Measurements from ENCODE around the gene RCOR2.

RCOR2 gene

DNA sequence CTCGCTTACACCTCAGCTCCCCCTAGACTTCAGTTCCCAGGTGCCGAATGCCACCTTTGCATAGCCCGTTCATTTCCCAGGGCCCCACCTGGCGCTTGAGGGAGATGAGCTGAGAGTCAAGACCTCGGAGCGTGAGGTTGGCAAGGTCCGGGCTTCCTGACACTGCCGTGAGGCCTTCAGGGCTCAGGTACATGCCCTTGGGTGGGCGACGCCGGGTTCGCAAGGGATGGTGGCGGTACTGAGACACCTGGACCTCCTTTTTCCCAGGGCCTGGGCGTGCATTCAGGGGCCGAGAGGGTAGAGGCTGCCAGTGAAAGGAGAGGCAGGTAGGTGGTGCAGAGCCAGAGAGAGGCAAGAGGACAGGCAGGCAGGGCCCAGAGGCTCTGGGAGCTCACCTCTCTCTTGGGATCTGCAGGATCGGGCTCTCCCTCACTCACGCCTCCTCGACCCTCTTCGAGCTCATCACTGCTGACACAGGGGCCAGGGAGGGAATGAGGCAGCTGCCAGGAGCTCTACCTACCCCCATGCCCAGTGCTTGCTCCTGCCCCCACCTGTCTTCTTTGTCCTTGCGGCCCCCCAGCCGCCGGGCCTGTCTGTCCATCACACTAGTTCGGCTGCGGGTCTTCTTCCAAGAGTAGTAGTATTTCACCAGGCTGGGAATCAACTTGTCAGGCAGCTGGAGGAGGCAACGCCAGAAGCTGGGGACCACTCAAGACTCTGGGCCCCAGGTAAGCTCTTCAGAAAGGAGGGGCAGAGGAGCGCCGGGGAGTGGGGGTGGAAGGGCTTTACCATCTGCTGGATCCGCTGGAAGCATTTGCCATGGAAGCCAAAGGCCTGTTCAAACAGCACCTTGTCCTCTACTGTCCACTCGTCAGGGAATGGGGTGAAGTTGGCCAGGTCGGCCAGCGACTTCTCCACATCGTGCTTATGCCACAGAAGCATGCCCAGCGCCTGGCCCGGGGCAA, 2.8 kb downstream of the RCOR2 start:
- 94% methylated on average over 34 of the region's 34 CpGs for WGBS
- H3K9me3 ChIP-seq (ENCODE audit: insufficient read depth, low read depth, low read length) = no peaks in the 10 kb centered on the region
- H3K36me3 ChIP-seq (ENCODE audit: insufficient read depth, low read length) = peaks cover 30% of the 10 kb centered on the region
- no peak overlapping the region for H3K9ac ChIP-seq (ENCODE audit: low read depth, low read length)
- H3K4me1 ChIP-seq (ENCODE audit: insufficient read depth, low read length) = peaks cover 21% of the 10 kb centered on the region
- no peak overlapping the region for H3K4me3 ChIP-seq (ENCODE audit: low read length)
- H3K27me3 ChIP-seq (ENCODE audit: insufficient read depth, low read length) = no peaks in the 10 kb centered on the region
- no peak overlapping the region for H3K27ac ChIP-seq (ENCODE audit: low read depth, low read length)

DNA sequence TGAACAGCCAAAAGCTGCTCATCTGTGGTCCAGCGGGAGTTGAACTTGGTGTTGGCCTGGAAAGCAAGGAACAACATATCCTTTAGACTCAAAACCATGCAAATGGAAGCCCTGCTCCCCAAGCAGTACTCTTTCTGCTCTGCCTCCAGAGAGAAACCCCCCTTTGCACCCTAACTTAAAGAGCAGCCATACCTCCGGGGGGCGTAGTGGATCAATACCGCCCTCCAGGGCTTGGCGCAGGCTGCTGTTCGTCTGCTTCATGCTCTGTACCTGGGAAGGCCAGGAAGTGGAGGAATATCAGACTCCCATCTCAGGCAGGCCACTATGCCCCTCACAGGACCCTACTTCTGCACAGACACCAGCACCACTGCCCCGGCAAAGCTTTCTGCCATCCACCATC, 4.3 kb downstream of the RCOR2 start:
- no peak overlapping the region for H3K9ac ChIP-seq (ENCODE audit: low read depth, low read length)
- peaks cover 34% of the 10 kb centered on the region for H3K36me3 ChIP-seq (ENCODE audit: insufficient read depth, low read length)
- WGBS = 93% methylated on average over 7 of the region's 7 CpGs
- H3K27ac ChIP-seq (ENCODE audit: low read depth, low read length) = no peak overlapping the region
- H3K27me3 ChIP-seq (ENCODE audit: insufficient read depth, low read length) = no peaks in the 10 kb centered on the region
- no peak overlapping the region for H3K4me3 ChIP-seq (ENCODE audit: low read length)
- no peaks in the 10 kb centered on the region for H3K9me3 ChIP-seq (ENCODE audit: insufficient read depth, low read depth, low read length)
- H3K4me1 ChIP-seq (ENCODE audit: insufficient read depth, low read length) = peaks cover 22% of the 10 kb centered on the region

DNA sequence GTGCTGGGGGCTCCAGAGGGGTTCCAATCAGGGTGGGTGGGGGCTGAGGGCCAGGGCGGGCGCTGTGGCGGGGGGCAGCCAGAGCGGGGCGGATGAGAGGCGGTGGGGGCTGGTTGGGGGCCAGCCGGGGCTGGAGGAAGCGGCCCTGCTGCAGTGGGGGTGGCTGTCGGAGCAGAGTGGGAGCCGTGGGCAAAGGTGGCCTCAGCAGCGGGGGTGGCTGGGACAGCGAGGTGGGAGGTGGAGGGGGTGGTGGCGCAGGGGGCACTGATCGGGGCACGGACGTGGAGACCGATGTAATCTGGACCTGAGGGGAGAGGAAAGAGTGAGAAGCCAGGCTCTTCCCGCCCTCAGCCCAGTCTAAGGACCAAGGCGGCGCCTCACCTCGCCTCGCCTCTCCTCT, 5.1 kb downstream of the RCOR2 start:
- no peak overlapping the region for H3K4me3 ChIP-seq (ENCODE audit: low read length)
- peaks cover 38% of the 10 kb centered on the region for H3K36me3 ChIP-seq (ENCODE audit: insufficient read depth, low read length)
- H3K27ac ChIP-seq (ENCODE audit: low read depth, low read length) = no peak overlapping the region
- no peaks in the 10 kb centered on the region for H3K9me3 ChIP-seq (ENCODE audit: insufficient read depth, low read depth, low read length)
- no peaks in the 10 kb centered on the region for H3K27me3 ChIP-seq (ENCODE audit: insufficient read depth, low read length)
- H3K4me1 ChIP-seq (ENCODE audit: insufficient read depth, low read length) = peaks cover 29% of the 10 kb centered on the region
- H3K9ac ChIP-seq (ENCODE audit: low read depth, low read length) = no peak overlapping the region
- 93% methylated on average over 22 of the region's 22 CpGs for WGBS

DNA sequence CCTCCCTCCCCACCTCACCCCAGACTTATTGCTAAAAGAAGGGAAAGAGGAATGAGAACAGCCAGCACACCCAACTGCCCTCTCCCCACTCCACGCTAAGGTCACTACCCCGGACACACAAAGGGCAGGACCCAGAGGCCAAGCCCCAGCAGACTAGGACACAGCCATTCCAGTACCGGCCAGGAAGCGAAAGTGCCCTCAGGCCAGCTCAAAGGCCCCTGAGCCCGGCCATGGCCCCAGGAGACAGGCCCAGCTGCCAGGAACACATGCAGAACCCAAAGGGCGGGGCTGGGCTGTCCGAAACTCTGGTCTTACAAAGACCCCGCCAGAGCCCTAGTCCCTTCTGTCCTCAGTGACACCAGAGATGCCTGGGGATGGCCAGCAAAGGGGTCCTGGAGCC, 5.5 kb downstream of the RCOR2 start:
- Histone ChIP-seq H3K4me1 (ENCODE audit: insufficient read depth, low read length) (peaks cover 31% of the 10 kb centered on the region), H3K4me3 (ENCODE audit: low read length) (no peak overlapping the region), H3K9ac (ENCODE audit: low read depth, low read length) (no peak overlapping the region), H3K36me3 (ENCODE audit: insufficient read depth, low read length) (peaks cover 40% of the 10 kb centered on the region), H3K9me3 (ENCODE audit: insufficient read depth, low read depth, low read length) (no peaks in the 10 kb centered on the region), H3K27ac (ENCODE audit: low read depth, low read length) (no peak overlapping the region; the same call in 1 of the 2 replicates), H3K27me3 (ENCODE audit: insufficient read depth, low read length) (no peaks in the 10 kb centered on the region)
- 75% methylated on average over 8 of the region's 8 CpGs for WGBS

DNA sequence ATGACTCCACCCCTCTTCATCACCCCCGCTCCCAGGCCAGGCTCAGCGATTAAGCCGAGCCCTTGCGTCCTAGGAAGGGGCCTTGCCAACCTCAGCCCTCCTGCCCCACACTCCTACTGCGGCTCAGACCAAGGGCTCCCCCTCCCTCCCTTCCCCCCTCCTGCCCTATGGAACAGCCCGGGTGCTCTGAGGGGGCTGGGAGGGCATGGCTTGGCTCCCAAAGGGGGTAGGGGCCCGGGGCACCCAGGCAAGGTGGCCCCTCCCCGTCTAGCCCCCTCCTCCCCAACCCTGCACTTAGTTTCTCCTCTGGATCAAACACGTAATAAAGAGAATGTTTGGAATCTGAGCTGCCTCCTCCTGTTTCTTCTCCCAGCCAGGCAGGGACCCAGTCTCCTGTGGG, 6.3 kb downstream of the RCOR2 start:
- Histone ChIP-seq H3K9me3 (ENCODE audit: insufficient read depth, low read depth, low read length) (no peaks in the 10 kb centered on the region), H3K4me1 (ENCODE audit: insufficient read depth, low read length) (peaks cover 31% of the 10 kb centered on the region), H3K36me3 (ENCODE audit: insufficient read depth, low read length) (peaks cover 43% of the 10 kb centered on the region), H3K27ac (ENCODE audit: low read depth, low read length) (peak overlapping the region; percentile 74), H3K9ac (ENCODE audit: low read depth, low read length) (no peak overlapping the region), H3K4me3 (ENCODE audit: low read length) (no peak overlapping the region), H3K27me3 (ENCODE audit: insufficient read depth, low read length) (no peaks in the 10 kb centered on the region)
- WGBS = 48% methylated on average over 8 of the region's 9 CpGs

DNA sequence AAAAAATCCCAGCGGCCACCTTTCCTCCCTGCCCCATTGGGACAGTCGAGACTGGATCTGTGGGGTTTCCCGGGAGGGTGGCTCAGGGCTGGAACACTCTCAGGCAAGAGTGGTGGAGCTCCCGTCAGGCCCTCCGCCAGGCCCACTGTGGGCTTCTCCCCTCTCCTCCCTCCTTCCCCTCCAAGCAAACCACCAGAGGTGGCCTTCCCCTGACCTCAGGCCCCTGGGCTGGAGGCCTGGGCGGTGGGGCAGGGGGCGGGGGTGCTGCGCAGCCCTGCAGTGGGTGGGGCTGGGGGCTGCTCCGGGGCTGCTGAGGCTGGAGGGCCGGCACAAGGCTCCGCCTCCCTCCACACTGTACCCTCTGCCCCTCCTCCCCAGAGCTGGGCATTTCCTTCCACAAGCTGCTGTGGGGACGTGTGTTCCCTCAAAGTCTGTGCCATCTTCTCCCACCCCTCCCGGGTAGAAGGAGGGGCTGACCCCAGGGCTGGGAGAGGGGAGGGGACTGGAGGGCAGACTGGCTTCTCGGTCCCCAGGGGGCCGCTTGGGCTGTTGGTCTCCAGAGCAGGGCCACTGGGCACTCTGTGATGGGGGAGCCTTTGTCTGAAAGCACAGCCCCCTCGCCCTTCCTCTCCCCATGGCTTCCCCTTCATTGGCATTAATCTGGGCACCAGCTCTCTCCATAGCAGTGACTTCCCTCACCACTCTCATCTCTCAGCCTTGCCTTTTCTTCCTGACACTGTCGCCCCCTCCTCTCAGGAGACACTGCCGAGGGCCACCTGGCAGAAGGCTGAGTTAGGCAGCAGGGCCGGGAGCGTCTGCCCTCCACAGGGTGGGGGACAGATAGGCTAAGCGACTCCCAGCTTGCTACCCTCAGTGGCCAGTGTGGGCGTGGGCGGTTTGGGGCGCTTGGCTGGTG, 7.1 kb downstream of the RCOR2 start:
- H3K9ac ChIP-seq (ENCODE audit: low read depth, low read length) = no peak overlapping the region
- H3K27ac ChIP-seq (ENCODE audit: low read depth, low read length) = peak overlapping the region; percentile 51; the same call in 1 of the 2 replicates
- no peaks in the 10 kb centered on the region for H3K27me3 ChIP-seq (ENCODE audit: insufficient read depth, low read length)
- no peak overlapping the region for H3K4me3 ChIP-seq (ENCODE audit: low read length)
- 43% methylated on average over 19 of the region's 24 CpGs for WGBS
- H3K4me1 ChIP-seq (ENCODE audit: insufficient read depth, low read length) = peaks cover 31% of the 10 kb centered on the region
- H3K36me3 ChIP-seq (ENCODE audit: insufficient read depth, low read length) = peaks cover 43% of the 10 kb centered on the region
- no peaks in the 10 kb centered on the region for H3K9me3 ChIP-seq (ENCODE audit: insufficient read depth, low read depth, low read length)

DNA sequence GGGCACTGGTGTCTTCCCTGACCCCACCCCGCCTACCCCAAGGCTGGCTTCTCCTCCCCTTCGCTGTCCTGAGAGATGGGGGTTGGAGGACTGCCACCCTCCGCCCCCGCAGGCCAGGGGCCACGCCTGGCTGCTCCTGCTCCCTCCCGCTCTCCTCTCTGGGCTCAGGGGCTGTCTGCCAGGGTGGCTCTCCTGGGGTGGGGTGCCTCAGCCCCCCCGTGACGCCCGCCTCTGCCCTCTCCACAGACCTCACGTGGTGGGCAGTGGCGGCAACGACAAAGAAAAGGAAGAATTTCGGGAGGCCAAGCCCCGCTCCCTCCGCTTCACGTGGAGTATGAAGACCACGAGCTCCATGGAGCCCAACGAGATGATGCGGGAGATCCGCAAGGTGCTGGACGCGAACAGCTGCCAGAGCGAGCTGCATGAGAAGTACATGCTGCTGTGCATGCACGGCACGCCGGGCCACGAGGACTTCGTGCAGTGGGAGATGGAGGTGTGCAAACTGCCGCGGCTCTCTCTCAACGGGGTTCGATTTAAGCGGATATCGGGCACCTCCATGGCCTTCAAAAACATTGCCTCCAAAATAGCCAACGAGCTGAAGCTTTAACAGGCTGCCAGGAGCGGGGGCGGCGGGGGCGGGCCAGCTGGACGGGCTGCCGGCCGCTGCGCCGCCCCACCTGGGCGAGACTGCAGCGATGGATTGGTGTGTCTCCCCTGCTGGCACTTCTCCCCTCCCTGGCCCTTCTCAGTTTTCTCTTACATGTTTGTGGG, 8.1 kb downstream of the RCOR2 start:
- Histone ChIP-seq H3K36me3 (ENCODE audit: insufficient read depth, low read length) (peaks cover 42% of the 10 kb centered on the region), H3K4me1 (ENCODE audit: insufficient read depth, low read length) (peaks cover 31% of the 10 kb centered on the region), H3K27ac (ENCODE audit: low read depth, low read length) (peak overlapping the region; percentile 60), H3K9me3 (ENCODE audit: insufficient read depth, low read depth, low read length) (no peaks in the 10 kb centered on the region), H3K4me3 (ENCODE audit: low read length) (no peak overlapping the region), H3K9ac (ENCODE audit: low read depth, low read length) (no peak overlapping the region), H3K27me3 (ENCODE audit: insufficient read depth, low read length) (no peaks in the 10 kb centered on the region)
- 83% methylated on average over 46 of the region's 46 CpGs for WGBS

DNA sequence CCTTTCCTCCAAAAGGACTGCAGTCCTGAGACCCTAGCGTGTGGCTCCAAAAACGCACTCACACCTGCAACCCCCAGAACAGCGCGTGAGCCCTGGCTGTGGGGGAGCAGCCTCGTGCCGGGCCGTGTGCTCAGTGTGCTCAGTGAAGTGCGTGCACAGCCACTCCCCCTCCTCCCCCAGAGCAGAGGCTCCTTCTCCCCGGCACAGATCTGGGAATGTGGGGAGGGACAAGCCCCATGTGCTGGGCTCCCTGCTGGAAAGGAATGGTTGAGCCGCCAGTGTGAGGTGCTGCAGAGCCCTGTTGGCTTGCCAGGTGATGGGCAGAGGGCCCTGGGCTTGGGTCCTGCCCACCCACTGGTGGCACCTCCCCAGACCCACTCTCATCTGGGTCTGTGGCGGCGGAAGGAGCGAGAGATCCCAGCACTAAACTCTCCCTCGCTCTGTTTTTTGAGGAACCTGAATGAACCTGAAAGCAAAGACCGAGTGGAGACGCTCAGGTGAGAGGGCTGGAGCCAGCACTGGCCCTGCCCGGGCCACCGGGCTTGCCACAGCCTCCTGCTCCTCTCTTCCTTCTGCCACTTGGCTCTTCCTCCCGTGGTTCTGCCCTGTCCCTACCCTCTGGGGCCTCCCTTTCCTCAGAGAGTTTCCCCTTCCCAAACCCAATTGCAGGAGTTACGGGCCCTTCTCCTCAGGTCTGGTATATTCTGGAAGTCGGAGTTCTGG, 9.0 kb downstream of the RCOR2 start:
- H3K27ac ChIP-seq (ENCODE audit: low read depth, low read length) = peak overlapping the region; percentile 52; the same call in 1 of the 2 replicates
- no peak overlapping the region for H3K4me3 ChIP-seq (ENCODE audit: low read length)
- no peaks in the 10 kb centered on the region for H3K9me3 ChIP-seq (ENCODE audit: insufficient read depth, low read depth, low read length)
- peak overlapping the region; percentile 42; the same call in 1 of the 2 replicates for H3K9ac ChIP-seq (ENCODE audit: low read depth, low read length)
- no peaks in the 10 kb centered on the region for H3K27me3 ChIP-seq (ENCODE audit: insufficient read depth, low read length)
- 82% methylated on average over 20 of the region's 21 CpGs for WGBS
- peaks cover 31% of the 10 kb centered on the region for H3K4me1 ChIP-seq (ENCODE audit: insufficient read depth, low read length)
- peaks cover 45% of the 10 kb centered on the region for H3K36me3 ChIP-seq (ENCODE audit: insufficient read depth, low read length)

DNA sequence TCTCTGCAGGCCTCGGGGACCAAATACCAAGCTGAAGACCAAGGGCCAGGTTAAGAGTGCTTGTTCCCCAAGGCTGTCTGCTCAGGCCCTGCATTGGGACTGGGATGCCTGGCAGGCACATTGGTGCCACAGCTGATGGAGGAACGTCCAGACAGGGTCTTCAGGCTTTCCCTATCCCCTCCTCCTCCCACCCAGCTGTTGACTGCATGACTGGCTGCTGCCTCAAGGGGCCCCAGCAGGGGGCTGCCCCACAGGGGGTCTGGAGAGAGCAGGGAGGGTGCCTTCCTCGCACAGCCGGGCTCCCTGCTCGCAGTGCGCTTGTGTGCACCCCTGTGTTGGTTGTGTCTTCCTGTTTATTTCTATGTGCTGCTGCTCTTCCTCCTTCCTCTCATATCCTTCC, 9.9 kb downstream of the RCOR2 start:
- Histone ChIP-seq H3K9ac (ENCODE audit: low read depth, low read length) (no peak overlapping the region), H3K9me3 (ENCODE audit: insufficient read depth, low read depth, low read length) (no peaks in the 10 kb centered on the region), H3K36me3 (ENCODE audit: insufficient read depth, low read length) (peaks cover 46% of the 10 kb centered on the region), H3K4me1 (ENCODE audit: insufficient read depth, low read length) (peaks cover 31% of the 10 kb centered on the region), H3K4me3 (ENCODE audit: low read length) (no peak overlapping the region), H3K27me3 (ENCODE audit: insufficient read depth, low read length) (no peaks in the 10 kb centered on the region), H3K27ac (ENCODE audit: low read depth, low read length) (0 out of 2 replicates have a peak overlapping the region, but pooled peaks have one; percentile 18)
- WGBS = 73% methylated on average over 3 of the region's 6 CpGs

DNA sequence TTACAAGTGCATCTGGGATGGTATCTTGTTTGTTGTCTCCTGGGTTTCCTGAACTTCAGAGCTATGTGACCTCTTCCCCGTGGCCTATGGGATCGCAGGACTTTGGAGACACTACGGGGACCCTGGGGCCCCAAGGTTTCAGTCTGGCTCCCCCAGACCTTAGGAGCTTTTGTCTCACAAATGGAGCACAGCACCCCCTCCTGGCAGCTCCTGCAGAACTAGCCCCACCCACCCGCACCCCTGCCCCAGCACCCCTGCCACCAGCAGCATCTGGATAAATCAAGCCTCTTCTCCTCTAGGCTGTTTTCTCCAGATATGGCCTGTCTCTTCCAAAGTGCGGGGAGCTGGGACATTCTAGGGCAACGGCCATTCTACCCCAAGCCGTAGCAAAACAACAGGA, 10.4 kb downstream of the RCOR2 start:
- Histone ChIP-seq H3K4me1 (ENCODE audit: insufficient read depth, low read length) (peaks cover 31% of the 10 kb centered on the region), H3K9ac (ENCODE audit: low read depth, low read length) (no peak overlapping the region), H3K9me3 (ENCODE audit: insufficient read depth, low read depth, low read length) (no peaks in the 10 kb centered on the region), H3K27me3 (ENCODE audit: insufficient read depth, low read length) (no peaks in the 10 kb centered on the region), H3K4me3 (ENCODE audit: low read length) (no peak overlapping the region), H3K27ac (ENCODE audit: low read depth, low read length) (0 out of 2 replicates have a peak overlapping the region, but pooled peaks have one; percentile 18), H3K36me3 (ENCODE audit: insufficient read depth, low read length) (peaks cover 50% of the 10 kb centered on the region)
- WGBS = 89% methylated on average over 7 of the region's 7 CpGs
